ENCODE data around the gene LIN28B.

Gene LIN28B

GRCh38 chr6:104955491-104955890, 1.4 kb upstream of the LIN28B start:
- H3K9ac ChIP-seq, result no peak overlapping the region
- H2AFZ ChIP-seq, result no peak overlapping the region
- no peaks in the 10 kb centered on the region for H3K9me3 ChIP-seq (ENCODE audit: control insufficient read depth, low read length)
- H3K79me2 ChIP-seq, result no peaks in the 10 kb centered on the region
- peaks cover 6% of the 10 kb centered on the region for H3K27me3 ChIP-seq (ENCODE audit: control insufficient read depth, insufficient read depth, low read length)
- H3K4me2 ChIP-seq (ENCODE audit: low read length), result no peak overlapping the region
- H3K27ac ChIP-seq, result no peak overlapping the region
- H3K36me3 ChIP-seq (ENCODE audit: control insufficient read depth, insufficient read depth, low read length), result no peaks in the 10 kb centered on the region
- no peaks in the 10 kb centered on the region for H3K4me1 ChIP-seq
- no peak overlapping the region for H3K4me3 ChIP-seq (ENCODE audit: low read depth, low read length)
- TF ChIP-seq CTCF (IDR thresholded peaks at IDR 0.05), result no peak

- Histone ChIP-seq H3K36me3 (ENCODE audit: control insufficient read depth, insufficient read depth, low read length) (no peaks in the 10 kb centered on the region), H3K9ac (no peak overlapping the region), H3K4me2 (ENCODE audit: low read length) (no peak overlapping the region), H3K4me1 (no peaks in the 10 kb centered on the region), H3K79me2 (no peaks in the 10 kb centered on the region), H3K4me3 (ENCODE audit: low read depth, low read length) (no peak overlapping the region), H3K27ac (no peak overlapping the region), H3K9me3 (ENCODE audit: control insufficient read depth, low read length) (no peaks in the 10 kb centered on the region), H3K27me3 (ENCODE audit: control insufficient read depth, insufficient read depth, low read length) (peaks cover 6% of the 10 kb centered on the region), H2AFZ (no peak overlapping the region)
- TF ChIP-seq CTCF (IDR thresholded peaks at IDR 0.05), result no peak
Measured at GRCh38 chr6:104955927-104956730, 778 bp upstream of the LIN28B start.

- no peak overlapping the region for H3K9ac ChIP-seq
- H3K79me2 ChIP-seq, result no peaks in the 10 kb centered on the region
- no peak overlapping the region for H3K4me2 ChIP-seq (ENCODE audit: low read length)
- no peak overlapping the region for H3K4me3 ChIP-seq (ENCODE audit: low read depth, low read length)
- H3K36me3 ChIP-seq (ENCODE audit: control insufficient read depth, insufficient read depth, low read length), result no peaks in the 10 kb centered on the region
- peaks cover 6% of the 10 kb centered on the region for H3K27me3 ChIP-seq (ENCODE audit: control insufficient read depth, insufficient read depth, low read length)
- H2AFZ ChIP-seq, result no peak overlapping the region
- H3K27ac ChIP-seq, result no peak overlapping the region
- H3K4me1 ChIP-seq, result no peaks in the 10 kb centered on the region
- no peaks in the 10 kb centered on the region for H3K9me3 ChIP-seq (ENCODE audit: control insufficient read depth, low read length)
- no peak for TF ChIP-seq CTCF (IDR thresholded peaks at IDR 0.05)
Measured at GRCh38 chr6:104957301-104958177, 632 bp downstream of the LIN28B start.

- Histone ChIP-seq H3K9ac (no peak overlapping the region), H3K4me2 (ENCODE audit: low read length) (no peak overlapping the region), H3K4me3 (ENCODE audit: low read depth, low read length) (no peak overlapping the region), H3K36me3 (ENCODE audit: control insufficient read depth, insufficient read depth, low read length) (no peaks in the 10 kb centered on the region), H3K27ac (no peak overlapping the region), H2AFZ (no peak overlapping the region), H3K27me3 (ENCODE audit: control insufficient read depth, insufficient read depth, low read length) (peaks cover 1% of the 10 kb centered on the region), H3K4me1 (no peaks in the 10 kb centered on the region), H3K9me3 (ENCODE audit: control insufficient read depth, low read length) (no peaks in the 10 kb centered on the region), H3K79me2 (no peaks in the 10 kb centered on the region)
- TF ChIP-seq CTCF (IDR thresholded peaks at IDR 0.05), result no peak
Measured at GRCh38 chr6:104958178-104959025, 1.5 kb downstream of the LIN28B start.

All from parathyroid adenoma (tissue), 2 donors.